GM18507 (cell line): ENCODE data around the gene MLPH.

Experiments
- DNase-seq: peaks from one replicate; pipeline ENCODE4 v3.0.0; 2011; ENCODE audit warnings: low read depth; ENCODE audit not compliant: insufficient read length; ENCODE audit errors: extremely low spot score
- FAIRE-seq: peaks from 2 replicates; lab custom pipeline; 2011; peaks lifted over from hg19 to GRCh38; lab: Jason Lieb, UNC

Gene MLPH

DNA sequence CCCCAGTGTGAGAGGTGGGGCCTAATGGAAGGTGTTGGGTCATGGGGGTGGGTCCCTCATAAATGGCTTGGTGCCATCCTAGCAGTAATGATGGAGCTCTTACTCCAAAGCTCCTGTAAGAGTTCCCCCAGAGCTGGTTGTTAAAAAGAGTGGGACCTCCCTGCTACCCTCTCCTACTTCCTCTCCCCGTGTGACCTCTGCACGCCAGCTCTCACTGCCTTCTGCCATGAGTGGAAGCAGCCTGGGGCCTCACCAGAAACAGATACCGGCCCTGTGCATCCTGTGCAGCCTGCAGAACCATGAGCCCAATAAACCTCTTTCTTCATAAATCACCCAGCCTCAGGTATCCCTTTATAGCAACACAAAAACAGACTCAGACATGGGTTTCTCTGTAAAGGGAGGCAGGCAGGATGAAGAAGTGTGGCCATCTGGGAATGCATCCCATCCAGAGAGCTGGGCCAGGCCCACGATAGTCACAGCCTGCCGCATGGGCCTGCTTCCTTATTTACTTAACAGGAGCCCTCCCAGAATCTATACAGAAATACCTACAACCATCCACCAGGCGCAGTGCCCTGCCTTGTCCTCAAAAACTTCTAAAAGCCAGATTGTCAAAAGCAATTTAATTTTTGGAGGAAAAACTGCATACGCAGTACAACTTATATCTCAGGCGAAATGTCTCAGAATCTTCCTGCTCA lies 86.8 kb downstream of the MLPH start:
- DNase-seq (no peak), FAIRE-seq (no peak)

DNA sequence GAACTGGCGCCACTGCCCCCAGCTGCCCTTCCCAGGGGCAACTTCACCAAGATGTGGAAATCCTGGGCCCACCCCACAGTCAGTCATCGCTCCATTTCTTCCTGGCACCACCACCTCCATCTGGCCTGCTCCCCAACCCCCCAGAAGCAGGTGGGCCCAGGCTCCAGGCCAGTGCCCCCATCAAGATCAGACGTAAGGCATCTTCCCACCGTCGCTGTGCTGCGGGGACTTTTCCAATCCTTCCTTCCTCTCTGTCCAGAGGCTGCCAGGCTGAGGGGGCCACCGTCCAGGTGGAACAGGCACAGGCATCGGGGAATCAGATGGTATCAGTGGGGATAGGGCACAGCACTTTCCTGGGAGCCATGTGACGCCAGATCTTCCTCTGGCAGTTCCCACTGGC lies 87.4 kb downstream of the MLPH start:
- DNase-seq (no peak), FAIRE-seq (no peak)

DNA sequence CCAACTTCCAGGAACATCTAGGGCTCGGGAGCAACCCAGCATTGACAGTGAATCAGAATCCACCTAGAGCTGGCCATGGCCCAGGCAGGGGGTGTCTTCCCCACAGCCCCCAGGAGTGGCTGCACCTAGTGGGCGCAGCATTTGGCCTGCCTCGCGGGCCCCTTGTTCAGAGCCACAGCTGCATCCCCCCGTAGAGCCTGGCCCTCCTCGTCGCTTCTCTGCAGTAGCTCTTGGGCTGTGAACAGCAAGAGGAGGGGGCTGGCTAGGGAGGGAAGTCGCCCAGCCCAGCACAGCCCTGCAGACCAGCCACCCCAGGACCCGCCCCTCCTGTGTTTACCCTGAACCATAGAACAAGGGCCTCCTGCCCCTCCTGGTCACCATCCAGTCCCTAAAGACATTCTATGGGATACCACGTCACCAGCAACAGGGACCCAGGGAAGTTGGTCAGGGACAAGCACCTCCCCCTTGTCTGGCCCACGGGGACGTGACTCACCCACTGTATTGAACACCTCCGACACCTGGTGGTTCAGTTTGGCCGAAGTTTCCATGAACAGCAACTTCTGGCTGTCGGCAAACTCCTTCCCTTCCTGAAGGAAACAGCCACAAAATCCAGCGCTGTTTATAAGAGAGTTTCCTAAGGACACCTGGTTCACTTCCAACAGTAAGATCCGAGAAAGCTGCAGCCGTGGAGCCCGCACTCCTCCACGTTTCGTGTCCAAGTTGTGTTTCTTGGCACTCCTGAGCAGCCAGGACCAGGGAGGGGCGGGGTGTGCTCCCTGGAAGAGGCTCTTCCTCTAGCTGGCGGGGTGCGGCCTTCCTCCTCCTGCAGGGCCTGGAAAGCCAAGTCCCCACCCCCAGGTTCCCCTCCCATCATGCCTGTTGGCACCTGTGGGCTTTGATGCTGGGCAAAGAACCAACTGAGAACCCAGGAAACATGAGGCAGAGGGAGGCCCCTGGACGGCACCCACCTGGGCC lies 88.1 kb downstream of the MLPH start:
- no peak for DNase-seq
- no peak for FAIRE-seq

DNA sequence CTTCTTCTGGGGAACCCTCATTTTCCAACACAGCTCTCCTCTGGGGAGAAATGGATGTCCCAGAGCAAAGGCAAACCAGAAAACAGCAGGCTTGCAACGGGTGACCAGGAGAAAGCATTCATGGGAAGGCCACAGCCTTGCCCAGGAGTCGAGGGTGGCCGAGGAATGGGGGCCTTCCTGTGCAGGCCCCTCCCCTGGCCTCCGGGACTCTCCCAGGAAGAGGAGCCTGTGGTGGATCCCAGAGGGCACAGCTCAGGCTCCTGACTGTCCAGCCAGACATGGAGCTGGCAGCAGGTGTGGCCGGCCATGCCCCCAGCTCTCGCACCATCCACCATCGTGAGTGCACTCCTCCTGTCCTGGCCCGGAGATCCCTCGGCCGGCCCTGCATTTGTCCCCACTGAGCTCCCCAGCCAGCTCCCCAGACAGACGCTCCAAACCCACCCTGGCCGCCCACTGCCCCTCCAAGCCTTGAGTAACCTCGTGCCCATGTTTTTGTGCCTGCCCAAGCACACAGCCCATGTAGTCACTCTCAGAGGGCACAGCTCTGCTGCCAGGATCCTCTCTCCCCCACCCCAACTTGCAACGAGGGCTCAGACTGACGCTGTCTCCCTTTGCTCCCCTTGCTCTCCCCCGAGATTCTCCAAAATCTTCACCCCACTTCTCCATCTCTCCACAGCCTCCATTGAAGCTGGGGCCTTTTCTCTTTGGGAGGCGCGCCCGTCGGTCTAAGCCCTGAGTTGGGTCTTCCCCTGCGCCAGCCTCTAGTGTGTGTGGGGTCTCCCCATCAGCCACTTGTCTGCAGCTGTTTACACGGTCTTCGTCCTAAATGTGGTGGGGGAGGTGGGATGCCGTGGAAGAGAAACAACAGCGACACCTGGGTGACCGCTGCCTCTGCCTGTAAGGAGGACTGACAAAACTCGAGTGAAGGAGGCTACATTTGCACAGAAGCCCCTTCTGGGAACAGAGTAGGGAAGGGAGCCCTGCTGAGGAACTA lies 89.1 kb downstream of the MLPH start:
- no peak for FAIRE-seq

DNA sequence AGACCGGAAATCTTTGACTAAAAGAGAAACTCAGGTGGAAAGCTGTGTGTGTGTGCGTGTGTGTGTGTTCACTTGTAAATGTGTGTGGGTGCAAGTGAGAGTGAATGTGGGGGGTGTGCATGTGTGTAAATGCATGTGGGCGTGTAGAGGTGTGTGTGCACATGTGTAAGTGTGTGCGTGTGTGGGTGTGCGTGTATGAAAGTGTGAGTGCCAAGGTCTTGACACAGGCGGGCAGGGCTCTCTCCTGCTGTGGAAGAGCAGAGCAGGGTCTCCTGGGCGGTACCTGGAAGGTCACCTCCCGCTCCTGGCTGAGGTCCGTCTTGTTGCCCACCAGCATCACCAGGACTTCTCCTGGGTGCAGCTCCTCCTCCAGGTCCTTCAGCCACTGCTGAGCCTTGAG lies 89.9 kb downstream of the MLPH start:
- no peak for FAIRE-seq
- DNase-seq: no peak

More for the DNA sequence above, 89.1 kb downstream of the MLPH start:
- no peak for DNase-seq

DNA sequence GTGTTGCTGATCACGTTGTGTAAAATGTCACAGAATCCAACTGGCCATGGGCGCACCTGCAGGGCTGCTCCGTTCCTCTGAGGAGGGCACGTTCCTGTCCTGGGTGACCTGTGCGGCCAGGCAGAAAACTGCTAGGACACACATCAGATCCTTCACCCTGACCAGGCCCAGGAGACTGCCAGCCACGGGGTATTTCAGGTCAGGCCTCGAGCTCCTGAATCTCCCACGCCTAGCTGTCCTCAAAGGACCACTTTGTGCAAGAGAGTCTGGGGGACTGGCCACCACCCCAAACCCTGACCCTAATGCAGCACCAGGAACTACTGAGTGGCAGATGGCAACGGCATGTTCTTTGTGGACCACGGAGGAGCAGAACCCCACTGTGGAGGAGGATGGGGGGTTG lies 90.4 kb downstream of the MLPH start:
- FAIRE-seq (no peak), DNase-seq (no peak)

DNA sequence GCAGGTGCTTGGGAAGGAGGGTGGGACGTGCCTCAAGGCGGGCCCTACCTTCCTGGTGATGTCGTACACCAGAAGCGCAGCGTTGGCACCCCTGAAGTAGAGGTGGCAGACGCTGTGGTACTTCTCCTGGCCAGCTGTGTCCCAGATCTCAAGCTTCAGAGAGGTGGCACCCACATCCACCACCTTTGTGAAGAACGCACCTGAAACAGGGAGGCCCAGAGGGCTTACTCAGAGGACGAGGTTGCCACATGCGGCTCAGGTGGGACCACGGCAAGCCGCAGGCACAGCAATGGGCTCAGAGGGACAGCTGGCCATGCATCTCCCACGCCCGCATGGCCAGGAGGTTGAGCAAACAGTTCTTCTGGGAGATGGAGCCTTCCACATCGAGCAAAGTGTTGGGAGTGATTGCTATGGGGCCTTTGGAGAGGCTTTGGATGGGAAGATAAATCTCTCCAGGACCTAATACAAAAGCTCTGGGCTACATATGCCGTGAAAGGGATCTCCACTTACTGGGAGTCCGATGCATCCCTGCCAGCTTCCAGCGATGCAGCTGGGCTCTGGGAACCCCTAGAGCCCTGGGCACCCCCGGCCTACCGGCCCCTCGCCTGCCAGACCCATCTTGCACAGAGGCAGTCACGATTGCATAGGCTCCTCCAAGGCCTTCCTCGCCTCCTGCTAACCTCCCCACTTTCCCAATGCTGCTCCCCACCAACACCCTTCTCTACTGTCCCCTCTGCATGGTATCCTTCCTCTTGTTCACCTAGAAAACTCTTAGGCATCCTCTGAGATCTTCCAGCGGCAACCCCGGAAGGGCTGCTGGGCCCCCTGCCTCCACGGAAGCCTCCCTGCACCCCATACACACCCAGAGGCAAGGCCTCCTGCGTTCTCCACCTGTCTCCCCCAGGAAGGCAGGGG lies 91.2 kb downstream of the MLPH start:
- DNase-seq (no peak), FAIRE-seq (no peak)

DNA sequence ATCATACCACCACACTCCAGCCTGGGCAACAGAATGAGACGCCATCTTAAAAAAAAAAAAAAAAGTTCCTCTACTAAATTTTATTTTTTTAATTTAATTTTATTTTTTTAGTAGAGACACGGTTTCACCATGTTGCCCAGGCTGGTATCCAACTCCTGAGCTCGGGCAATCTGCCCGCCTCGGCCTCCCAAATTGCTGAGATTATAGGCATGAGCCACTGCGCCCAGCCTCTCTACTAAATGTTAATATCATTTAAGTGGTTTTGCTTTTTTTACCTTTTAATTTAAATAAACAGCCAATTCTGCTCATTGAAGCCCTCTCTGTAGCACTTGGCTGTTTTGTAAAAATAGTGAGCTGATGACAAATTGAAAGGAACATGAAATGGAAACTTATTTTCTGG lies 94.3 kb downstream of the MLPH start:
- FAIRE-seq (no peak), DNase-seq (no peak)

DNA sequence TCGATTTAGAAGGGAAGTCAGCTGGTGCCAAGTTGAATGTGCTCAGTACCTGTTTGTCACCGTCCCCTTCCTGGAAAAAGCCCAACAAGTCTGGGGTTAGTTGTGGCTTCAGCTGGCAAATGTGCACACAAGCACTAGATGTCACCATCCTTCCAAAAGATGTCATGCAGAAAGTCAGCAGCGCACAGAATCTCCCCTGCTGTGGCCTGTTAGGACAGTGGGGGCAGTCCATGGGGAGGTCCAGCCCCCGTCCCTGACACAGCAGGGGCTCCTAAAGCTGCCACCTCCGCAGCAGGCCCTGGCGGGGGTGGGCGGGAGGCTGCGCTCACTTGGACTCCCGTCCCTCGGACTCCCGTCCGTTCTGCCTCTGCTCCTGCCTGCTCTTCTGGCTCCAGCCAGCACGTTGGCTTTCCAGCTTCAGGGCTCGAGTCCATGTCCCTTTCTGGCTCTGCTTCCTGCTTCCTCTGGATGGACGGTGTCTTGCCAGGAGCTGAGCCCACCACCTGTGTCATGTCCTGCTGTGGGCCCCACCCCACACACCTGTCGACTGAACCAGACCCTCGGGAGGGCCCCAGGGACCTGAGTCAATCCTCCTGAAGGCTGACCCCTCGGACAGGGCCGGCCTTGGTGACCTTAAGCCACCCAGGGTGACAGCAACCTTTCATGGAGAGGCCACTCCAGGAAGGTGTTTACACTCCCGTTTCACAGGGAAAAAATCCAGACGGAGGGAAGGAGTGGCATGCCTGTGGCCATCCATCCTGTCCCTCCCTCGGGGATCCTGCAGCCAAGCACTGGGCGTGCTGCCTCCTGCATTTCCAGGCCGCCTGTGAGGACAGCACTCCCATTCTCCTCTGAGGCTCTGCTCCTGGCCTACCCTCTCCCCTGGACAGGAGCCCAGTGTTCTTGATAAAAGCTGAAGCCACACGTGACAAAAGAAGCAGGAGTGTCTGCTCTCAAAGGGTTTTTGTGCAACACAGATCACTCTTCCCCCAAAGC lies 95.0 kb downstream of the MLPH start:
- DNase-seq: no peak
- FAIRE-seq: peak; percentile 41

DNA sequence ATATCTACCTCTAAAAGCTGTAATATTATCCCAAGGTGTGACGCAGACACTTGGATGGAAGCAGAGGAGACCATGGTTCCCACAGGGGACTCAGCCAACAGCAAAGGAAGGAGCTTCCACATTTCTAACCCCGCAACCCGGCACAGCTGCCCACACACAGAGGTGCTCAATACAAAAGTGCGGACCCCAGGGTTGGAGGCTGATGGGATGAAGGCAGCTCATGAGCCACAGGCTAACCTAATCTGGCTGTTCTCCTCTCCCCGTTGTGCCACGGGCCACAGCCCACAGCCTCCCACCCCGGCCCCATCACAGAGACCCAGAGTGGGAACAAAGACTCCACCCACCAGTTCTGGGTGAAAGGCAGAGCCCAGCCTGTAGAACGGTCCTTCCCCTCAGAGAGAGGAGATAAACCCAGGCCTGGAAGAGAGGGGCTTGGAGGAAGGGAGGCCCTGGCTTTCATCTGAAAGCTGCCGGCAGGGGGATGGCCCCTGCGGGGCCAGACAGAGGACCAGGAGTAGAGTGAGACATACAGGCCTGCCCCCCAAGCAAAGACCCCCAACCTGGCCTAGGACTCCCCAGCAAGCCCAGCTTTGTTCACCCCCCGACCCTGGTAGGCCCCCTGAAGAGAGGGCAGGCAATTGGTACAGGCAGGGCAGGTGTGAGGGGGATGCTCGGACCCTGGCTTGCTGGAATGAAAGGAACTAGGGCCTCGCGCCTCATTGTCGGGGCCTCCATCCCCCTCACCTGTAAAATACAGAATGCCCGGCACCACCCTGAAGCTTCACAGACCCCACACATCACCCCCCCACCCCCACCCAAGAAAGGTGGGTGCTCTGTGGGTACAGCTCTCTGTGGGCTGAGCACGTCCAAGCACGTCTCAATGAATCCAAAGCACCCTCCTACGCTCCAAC lies 96.6 kb downstream of the MLPH start:
- no peak for DNase-seq
- FAIRE-seq: no peak

DNA sequence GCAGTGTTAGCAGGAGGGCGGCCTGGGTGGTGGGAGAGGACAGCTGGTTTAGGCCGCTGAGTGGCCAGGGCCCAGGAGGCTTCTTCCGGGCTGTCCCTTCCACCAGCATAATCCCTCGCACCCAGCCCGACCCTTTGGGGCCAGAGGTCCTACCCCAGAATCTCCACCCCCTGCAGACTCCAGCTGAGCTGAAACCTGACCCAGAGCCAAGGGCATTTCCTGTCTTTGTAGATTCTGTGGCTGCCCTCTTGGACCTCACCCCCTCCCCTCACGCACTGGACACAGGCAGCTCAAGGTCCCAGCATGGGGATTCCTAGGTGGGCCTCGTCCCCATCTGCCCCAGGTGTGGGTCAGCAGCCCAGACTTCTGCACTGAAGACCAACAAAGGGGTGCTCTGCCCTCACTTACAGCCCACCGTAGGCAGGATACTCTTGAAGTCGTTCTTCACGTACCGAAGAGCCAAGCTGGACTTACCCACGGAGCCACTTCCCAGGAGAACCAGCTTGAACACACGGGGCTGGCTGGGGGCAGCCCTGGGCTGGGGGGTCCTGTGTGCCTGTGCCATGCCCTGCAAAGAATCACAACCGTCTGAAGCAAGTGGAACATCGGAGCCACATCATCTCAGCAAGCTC lies 98.7 kb downstream of the MLPH start:
- FAIRE-seq: no peak
- no peak for DNase-seq

DNA sequence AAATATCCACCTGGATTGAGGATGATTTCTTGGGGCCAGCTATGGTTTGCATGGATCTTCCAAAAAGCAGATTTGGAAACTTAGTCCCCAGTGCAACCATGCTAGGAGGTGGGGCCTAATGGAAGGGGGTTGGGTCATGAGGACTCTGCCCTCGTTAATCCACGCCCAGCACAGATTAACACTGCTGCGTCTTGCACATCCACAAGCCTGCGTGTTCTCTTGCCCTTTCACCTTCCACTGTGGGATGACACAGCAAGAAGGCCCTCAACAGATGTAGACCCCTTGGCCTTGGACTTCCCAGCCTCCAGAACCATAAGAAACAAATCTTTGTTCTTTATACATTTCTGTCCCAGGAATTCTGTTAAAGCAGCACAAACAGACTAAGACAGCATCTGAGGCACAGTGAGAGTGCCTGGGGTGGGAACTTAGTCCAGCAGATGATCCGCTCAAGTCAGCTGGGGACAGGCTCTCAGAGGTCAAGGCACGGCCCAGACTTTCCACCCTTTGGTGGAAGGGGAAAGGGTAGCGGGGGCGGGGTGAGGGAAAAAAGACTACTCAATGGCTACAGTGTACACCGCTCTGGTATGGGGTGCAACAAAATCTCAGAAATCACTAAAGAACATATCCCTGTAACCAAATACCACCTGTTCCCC lies 101.1 kb downstream of the MLPH start:
- DNase-seq: no peak
- FAIRE-seq: no peak

DNA sequence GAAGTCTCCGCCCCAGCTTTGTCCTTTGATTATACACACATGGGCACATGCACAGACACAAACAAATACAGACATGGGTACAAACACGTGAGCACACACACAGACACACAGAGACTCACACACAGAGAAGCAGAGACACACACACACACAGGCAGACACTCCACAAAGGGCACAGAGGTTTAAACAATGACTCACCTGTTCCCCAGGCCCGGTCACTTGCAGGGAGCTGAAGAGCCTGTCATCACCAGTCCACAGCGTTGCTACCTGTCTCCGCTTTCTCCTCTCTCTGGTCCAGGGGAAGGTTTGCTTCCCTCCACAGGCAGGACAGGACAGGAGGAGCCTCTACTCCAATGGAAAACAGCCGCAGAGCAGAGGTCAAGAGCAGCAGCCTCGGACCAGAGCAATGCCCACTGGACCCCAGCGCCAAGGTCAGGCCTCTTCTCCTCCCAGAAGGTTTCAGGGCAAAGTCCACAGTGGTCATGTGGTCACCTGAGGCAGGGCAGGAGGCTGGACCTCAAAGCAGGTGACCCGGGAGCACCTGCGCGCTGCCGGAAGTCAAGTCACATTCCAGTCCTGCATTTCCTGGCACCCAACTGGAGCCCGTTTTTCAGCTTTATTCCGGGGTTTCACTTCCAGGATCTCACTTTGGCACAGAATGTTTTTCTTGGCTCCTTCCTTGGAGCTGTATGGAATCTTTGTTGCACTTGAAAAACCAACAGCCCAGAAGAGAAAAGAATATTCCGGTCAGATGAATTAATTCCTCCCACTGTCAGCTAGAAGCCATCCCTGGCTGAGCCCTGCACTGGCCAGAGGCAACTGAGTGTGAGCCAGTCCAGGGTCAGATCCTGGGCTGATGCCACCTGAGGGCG lies 103.5 kb downstream of the MLPH start, which contains the start of gene RAB17:
TSS of gene RAB17 (minus strand) at position 463 of the 869 bp plus-strand sequence. CDS start 4,580 bp downstream, outside the sequence.
- DNase-seq (no peak), FAIRE-seq (no peak)

DNA sequence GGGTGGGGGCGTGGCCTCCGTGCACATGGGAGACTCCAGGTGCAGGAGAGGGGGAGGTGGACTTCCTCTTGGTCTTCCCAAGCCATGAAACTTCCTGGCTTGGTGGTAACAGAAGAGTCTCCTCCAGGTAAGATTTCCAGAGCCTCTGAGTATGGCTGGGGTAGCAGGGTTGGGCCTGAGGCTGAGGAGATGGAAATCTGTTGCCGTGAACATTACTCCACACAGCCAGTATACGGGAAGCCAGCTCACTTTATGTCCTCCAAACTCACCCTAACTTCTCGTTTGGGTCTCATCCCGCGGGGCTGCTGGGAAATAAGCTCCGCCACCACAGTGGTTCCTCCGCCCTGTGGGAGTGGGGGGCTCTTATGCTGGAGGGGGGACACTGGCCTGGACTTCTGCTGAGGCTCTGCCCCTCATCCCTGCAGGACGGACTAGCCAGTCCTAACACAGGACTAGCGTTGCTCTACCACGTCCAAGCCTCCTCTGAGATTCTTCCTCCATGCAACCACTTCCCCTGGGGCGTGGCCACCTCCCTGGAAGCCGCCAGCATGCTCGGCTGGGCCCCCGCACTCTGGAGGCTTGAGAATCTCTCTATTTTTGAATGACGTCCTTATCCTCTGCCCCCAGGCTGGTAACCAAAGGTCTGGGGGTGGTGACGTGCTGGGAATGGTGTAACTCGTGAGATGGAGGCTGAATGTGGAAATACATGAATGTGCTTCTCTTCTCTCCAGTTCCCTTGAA lies 104.3 kb downstream of the MLPH start:
- no peak for FAIRE-seq
- DNase-seq: no peak
